GM21619 (cell line): ENCODE measurements around the gene MIXL1.
"Not testable (repeated sequence)": the region's sequence is repeated elsewhere in the genome, so short reads cannot be mapped to it uniquely, and the experiment has no call there.

ENCODE experiments used
- ATAC-seq: cut with Tn5 transposase; IDR thresholded peaks from one replicate; pipeline ENCODE4 v1.9.1; 2021; ENCODE audit not compliant: unreplicated experiment

Gene MIXL1

DNA sequence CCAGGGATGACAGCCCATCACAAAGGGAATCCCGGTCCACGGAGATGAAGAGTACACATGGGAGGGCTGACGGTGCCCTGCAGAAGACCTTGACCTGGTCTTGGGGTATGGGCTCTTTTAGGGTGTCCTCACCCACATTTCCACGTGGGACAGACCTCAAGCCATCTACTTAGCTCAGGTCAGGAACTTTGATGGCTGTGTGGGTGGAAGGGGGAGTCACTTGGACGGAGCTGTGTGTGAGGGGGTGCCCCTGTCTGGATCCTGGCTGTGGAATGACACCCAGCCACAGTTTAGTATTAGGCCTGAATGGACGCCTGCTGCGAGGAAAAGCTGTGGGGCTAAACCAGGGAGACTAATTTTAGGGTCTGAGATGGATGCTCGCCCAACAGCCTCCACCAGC, 10.9 kb upstream of the MIXL1 start:
- ATAC-seq: no peak

DNA sequence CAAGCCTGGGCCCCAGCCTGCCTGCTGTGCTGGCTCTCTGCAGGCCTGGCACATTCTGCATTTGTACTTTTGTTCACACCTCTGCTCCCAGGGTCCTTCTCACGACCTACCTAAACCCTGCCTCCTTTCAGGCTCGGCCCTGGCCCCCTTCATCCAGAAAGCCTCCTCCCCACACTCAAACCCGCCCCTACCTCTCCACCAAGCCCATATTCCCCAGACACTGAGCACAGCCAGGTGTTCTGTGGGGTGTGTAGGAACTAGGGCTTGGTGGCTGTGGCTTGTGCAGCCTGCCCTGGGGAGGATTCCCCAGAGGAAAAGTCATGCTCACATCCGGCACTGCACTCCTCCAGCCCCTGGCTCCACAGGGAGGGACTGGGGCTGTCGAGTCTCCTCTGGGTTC, 8.2 kb upstream of the MIXL1 start:
- no peak for ATAC-seq

DNA sequence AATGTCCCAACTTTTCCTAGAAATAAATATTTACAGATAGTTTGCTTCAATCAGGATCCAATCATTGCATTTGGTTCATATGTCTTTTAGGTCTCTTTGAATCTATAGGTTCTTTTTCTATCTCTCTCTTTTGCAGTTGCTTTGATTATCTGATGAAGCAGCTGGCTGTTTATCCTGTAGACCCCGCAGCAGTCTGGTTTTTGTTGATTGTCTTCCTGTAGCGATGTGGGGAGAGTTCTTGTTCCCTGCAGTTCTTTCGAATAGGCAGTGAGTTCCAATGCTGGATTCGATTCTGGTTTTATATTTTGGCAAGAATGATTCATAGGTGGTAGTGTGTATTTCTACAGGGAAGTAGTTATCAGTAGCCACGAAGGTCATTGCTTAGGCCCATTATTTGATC, 7.4 kb upstream of the MIXL1 start:
- no peak for ATAC-seq

DNA sequence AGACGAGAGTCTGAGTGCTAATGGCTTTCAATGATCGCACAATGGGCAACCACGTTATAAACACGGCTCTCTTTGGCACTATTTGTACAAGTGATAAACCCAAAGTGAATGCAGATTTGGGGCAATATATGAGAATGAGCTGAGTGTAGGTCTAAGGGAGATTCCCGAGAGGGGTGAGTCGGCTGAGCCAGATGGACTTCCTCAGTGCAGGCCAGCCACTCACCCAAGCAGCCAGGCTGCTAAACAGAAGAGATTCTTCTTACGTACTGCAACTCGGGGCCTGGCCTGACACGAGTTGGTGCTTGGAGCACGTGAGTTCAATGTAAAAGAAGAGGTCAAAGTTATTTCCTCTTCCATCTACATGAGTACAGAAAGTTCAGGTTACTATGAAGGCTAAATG, 6.2 kb upstream of the MIXL1 start:
- no peak for ATAC-seq

DNA sequence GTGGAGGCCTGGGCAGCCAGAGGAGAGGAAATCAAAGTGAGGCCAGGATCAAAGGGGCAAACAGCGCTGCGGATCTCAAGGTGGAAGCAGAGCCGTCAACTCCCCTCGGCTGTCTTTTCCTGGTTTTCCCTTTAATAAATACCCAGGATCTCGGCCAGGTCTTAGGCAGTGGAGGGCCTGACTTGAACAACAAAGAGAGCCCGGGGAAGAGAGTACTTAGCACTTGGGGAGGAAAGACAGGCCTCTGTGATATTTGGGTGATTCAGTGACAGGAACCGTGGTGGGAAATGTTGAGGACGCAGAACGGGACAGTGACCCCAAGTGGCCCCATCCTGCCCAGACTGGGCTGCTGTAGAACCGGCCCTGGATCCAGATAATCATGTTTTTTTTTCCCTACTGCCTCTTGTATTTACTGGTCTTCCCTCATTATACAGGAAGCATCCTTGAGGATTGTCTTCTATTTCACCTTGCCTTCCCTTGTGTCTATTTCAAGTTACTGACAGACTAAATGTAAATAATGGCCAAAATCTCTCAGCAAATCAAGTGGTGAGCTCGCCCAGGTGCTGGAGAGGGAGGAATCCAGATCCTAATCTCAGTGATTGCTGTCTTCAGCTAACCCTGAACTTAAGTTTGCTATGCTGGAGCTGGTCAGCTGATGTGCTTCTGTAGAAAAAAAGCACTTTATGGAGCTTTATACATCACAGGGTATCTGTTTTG, 2.8 kb upstream of the MIXL1 start:
- ATAC-seq: no peak

DNA sequence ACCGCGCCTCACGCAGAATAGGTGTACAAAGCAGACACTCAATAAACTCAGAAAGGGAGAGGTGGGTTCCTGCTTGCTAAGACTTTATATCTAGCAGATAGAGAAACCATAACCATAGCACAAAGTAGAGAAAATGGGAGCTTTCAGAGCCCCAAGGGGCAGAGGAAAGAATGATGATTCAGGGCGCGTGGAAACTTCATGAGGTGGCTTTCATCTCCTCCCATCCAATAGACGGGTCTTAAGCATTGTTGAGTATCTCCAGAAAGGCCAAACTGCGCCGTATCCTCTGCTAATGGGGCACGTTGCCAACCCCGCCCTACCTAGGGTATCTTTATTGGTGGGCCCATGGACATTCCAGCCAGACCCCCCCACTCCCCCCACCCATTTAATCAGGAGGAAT, 778 bp upstream of the MIXL1 start:
- ATAC-seq: no peak

DNA sequence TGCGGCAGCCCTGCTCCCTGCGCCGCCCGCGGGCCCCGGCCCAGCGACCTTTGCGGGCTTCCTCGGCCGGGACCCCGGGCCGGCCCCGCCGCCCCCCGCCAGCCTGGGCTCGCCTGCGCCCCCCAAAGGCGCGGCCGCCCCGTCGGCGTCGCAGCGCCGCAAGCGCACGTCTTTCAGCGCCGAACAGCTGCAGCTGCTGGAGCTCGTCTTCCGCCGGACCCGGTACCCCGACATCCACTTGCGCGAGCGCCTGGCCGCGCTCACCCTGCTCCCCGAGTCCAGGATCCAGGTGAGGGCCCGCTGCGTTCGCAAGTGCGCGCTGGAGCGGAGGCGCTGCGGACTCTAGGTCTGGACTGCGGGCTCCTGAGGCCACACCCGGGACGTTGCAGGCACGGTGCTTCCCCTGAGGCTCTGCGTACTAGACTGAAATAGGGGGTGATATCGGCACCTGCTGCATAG, 351 bp downstream of the MIXL1 start:
- peak; percentile 77 for ATAC-seq

DNA sequence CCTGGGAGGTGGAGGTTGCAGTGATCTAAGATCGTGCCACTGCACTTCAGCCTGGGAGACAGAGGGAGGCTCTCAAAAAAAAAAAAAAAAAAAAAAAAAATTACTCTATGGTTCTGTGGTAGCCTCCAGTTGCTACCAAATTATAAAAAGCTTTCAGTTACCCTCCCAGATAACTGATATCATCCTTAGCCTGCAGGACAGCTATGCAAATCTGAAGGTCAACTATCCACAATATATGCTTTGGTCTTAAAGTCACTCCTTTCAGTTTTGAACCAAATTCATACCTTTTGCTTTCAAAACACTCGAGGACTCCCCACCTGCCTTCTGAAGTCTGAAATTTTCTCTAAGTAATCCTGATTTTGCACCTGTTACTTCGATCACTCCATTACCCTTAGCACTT, 3.1 kb downstream of the MIXL1 start:
- ATAC-seq: no peak

DNA sequence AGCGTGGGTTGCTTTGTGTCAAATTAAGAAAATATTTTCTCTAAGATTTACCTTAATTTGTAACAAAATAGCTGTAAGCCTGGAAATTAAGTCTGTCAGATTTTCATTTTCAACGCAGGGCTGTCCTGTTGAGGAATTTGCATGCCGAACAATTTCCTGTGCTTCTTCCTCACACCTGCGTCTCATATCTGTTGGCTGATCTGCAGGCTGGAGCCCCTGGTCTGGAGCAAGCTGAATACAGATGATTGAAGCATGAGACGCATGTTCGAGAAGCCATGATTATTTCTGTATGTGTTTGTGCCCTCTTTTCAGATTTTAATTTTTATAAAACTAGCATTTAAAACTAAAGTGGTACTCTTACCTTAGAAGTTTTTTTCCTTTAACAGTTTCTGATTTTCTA, 9.8 kb downstream of the MIXL1 start:
- peak; percentile 70 for ATAC-seq

DNA sequence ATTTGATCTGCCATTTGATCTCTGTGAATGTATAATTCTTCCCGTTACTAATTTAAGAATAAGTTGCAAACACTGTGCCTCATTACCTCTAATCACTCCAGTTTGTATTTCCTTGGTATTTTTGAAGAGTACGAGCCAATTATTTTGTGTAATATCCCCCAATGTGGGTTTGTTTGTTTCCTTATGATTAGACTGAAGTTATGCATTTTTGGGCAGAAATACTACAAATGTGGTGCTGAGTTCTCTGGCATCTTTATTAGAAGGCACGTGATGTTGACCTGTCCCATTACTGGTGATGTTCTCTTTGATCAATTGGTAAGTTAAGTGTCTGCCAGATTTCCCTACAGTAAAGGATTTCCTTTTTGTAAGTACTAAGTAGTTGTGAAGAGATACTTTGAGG, 10.3 kb downstream of the MIXL1 start:
- no peak for ATAC-seq

DNA sequence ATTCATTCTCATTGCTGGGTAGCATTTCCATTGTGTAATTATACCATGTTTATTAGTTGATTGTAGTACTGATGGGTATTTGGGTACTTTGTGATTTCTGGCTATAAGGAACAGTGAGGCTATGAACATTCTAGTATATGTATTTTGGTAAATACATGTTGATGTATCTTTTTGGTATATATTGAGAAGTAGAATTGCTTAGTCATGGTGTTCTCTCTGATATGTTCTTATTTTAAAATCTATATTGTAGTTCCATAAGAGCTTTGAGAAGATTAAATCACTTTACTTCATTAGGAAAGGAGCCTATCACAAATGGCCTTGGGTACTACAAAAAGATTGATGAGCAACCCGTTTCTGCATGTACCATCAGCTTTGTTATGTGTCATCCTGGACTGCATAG, 13.4 kb downstream of the MIXL1 start:
- ATAC-seq: no peak

DNA sequence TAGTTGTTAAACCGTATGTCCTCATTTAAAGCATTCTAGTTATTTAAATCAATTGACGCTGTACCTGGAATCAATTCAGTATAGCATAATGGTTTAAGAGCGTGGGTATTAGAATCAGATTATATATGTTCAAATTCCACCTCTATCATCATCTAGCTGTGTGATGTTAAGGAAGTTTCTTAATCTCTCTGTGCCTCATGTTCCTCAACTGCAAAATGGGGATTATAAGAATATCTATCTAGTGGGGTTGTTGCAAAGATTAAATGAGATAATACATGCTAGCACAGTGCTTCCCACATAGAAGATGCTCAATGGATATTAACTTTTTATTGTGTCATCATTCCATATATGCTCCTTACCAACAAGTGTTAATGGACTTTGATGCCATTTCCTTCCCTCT, 16.0 kb downstream of the MIXL1 start:
- no peak for ATAC-seq

DNA sequence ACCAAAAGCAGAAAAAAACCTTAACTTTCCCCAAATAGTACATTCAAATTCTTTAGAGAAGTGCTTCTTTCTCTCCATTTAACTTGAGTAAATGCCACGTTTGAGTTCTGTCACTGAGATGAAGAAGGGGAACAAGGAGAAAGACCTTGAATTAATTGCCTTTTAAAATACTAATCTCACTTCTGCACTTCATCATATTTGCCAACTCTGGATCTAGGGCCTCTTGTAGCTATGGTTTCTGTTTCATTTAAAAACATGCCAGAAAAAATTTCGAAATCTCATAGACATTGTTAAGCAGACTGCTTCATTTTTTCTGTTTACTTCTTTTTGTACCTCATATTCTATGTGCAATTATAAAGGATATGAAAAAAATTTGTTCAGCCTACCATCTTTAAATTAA, 24.6 kb downstream of the MIXL1 start:
- no peak for ATAC-seq

DNA sequence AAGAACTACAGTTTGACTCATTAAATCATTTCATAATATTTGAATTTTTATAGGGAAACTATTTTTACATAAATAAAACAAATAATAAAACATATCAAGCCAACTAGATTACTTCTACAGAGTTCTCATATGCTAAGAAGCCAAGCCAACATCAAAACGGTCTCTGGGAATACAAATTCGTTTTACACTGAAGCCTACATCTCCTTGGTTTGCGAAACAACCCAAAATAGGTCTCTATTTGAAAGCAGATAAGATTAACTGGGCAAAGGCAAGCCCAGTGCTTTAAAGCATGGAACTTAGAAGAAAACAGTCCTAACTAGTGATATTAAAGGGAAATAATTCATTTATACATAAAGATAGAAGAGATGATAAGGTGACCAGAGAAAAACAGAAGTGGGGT, 25.3 kb downstream of the MIXL1 start:
- no peak for ATAC-seq

DNA sequence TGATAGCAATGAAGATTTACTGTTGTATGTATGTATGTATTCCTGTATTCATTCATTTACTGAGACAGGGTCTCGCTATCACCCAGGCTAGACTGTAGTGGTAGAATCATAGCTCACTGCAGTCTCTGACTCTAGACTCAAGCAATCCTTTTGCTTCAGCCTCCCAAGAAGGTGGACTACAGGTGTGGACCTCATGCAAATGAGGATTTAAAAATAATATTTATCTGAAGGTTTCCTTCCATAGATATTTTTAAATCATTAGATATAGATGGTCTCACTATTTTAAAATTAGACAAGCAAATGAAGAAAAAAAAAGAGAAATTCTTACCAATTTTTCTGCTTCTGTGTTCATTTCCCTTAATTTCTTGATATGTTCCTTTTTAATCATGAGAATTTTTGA, 27.0 kb downstream of the MIXL1 start:
- ATAC-seq: no peak

DNA sequence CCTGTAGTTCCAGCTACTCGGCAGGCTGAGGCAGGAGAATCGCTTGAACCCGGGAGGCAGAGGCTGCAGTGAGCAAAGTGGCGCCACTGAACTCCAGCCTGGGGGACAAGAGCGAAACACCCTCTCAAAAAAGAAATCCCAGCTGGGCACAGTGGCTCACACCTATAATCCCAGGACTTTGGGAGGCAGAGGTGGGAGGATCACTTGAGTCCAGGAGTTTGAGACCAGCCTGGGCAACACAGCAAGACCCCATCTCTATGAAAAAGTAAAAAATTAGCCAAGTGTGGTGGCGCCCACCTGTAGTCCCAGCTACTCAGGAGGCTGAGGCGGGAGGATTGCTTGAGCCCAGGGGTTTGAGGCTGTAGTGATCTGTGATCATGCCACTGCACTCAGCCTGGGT, 29.4 kb downstream of the MIXL1 start:
- ATAC-seq: not testable (repeated sequence)

DNA sequence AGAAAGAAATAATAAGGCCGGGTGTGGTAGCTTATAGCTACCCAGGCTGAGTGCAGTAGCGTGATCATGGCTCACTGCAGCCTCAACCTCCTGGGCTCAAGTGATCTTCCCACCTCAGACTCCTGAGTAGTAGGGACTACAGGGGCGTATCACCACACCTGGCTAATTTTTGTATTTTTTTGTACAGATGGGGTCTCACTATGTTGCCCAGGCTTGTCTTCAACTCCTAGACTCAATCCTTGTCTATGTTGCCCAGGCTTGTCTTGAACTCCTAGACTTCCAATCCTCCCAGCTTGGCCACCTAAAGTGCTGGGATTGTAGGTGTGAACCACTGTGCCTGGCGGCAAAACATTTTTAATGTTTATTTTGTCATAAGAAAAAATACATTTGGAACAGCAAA, 30.5 kb downstream of the MIXL1 start:
- no peak for ATAC-seq

DNA sequence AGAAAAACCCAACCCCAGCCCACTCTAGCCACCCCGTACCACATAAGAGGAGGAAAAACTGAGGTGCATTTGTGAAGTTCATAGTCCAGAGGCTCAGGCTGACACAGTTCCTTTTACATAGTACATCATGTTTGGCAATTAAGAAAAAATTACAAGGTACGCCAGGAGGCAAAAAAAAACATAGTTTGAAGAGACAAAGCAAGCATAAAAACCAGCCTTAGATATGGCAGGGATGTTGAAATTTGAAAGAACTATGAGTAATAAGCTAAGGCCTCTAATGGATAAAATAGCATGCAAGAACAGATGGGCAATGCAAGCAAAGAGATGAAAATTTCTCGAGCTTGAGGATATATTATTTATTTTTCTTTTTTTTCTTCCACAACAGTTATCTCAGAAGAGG, 31.9 kb downstream of the MIXL1 start:
- ATAC-seq: no peak

DNA sequence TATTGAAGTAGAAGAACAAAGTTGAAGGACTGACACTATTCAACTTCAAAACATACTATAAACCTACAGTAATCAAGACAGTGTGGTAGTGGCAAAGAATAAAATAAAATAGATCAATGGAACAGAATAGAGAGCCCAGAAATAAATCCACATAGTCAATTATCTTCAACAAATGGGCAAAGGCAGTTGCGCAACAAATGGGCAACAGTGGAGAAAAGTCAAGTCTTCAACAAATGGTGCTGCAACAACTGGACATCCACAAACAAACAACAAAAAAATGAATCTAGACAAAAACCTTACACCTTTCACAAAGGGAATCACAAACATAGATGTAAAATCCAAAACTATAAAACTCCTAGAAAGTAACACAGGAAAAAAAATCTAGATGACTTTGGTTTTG, 38.4 kb downstream of the MIXL1 start:
- no peak for ATAC-seq

DNA sequence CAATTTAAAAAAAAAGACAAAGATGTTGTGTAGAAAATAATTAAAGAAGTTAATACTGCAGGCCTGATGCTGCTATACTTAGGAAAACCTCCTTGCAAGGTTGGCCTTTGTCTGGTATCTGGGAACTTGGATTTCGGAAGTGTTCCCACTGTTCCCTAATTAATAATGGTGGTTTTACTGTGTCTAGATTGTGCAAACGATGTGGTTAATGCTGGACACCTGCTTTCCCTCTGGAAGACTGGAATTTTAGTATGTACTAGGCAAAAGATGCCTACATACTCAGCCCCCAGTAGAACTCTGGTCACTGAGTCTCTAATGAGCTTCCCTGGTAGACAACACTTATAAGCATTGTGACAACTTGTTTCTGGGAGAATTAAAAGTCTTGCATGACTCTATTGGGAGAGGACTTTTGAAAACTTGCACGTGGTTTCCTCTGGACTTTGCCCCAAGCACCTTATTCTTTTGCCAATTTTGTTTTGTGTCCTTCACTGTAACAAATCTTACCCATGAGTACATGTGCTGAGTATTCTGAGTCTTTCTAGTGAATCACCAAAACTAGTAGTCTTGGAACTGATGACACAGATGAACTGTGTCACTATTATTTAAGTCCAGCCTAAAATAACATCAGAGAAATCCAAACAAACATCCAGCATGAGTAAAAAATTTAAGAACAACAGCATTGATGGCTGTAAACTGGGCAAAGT, 45.1 kb downstream of the MIXL1 start:
- no peak for ATAC-seq

DNA sequence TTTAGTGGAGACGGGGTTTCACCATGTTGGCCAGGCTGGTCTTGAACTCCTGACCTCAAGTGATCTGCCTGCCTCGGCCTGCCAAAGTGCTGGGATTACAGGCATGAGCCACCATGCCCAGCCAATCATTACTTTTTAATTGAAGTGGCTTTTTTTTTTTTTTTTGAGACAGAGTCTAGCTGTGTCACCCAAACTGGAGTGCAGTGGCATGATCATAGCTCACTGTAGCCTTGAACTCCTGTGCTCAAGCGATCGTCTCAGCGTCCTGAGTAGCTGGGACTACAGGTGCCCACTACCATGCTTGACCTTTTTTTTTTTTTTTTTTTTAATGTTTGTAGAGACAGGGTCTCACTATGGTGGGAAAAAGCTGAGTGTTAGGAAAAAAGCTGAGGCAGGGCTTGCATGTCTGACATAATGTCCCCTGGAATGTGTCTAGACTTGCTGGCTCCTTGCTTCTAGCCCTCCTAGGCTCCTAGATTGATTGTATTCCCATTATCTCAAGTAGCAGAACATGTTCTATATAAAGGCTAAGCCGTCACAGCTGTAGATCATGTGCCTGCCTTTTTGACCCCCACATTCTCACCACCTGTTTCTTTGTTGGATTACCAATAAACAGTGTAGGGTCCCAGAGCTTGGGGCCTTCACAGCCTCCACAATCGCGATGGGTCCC, 48.9 kb downstream of the MIXL1 start:
- not testable (repeated sequence) for ATAC-seq

DNA sequence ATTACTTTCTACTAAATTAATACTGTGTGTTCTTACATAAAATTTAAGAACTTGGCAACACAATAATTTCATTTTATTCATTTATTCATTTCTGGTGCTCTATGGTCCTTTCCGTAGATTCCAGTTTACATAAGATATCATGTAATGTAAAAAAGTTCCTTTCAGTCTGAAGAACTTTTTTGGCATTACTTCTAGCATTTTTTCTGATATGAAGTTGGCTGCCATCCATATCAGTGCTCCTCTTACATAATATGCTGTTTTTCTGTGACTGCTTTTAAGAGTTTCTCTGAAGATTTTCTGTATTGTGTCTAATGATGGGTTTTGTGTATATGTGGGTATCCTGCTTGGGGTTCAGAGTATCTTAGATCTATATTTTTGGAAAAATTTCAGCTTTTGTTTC, 50.7 kb downstream of the MIXL1 start:
- ATAC-seq: no peak
